ENCODE data around the gene LTBP1. TPM values are rescaled to one million over a fixed set of nuclear protein-coding genes. Genes with fewer than 3 reads are reported as not detected.

The LTBP1 gene, protein sequence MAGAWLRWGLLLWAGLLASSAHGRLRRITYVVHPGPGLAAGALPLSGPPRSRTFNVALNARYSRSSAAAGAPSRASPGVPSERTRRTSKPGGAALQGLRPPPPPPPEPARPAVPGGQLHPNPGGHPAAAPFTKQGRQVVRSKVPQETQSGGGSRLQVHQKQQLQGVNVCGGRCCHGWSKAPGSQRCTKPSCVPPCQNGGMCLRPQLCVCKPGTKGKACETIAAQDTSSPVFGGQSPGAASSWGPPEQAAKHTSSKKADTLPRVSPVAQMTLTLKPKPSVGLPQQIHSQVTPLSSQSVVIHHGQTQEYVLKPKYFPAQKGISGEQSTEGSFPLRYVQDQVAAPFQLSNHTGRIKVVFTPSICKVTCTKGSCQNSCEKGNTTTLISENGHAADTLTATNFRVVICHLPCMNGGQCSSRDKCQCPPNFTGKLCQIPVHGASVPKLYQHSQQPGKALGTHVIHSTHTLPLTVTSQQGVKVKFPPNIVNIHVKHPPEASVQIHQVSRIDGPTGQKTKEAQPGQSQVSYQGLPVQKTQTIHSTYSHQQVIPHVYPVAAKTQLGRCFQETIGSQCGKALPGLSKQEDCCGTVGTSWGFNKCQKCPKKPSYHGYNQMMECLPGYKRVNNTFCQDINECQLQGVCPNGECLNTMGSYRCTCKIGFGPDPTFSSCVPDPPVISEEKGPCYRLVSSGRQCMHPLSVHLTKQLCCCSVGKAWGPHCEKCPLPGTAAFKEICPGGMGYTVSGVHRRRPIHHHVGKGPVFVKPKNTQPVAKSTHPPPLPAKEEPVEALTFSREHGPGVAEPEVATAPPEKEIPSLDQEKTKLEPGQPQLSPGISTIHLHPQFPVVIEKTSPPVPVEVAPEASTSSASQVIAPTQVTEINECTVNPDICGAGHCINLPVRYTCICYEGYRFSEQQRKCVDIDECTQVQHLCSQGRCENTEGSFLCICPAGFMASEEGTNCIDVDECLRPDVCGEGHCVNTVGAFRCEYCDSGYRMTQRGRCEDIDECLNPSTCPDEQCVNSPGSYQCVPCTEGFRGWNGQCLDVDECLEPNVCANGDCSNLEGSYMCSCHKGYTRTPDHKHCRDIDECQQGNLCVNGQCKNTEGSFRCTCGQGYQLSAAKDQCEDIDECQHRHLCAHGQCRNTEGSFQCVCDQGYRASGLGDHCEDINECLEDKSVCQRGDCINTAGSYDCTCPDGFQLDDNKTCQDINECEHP (N-terminal part only)
- 0.71 and 0.79 TPM in 2 replicates for total RNA-seq (2013; cell fraction: nucleolus; rRNA removed)
- under 0.01 and 0.11 TPM in 2 replicates for total RNA-seq (2014; rRNA removed)
- total RNA-seq (2014; rRNA removed; fragmentation: Illumina TruSeq; extraction: Trizol), result 0.13 TPM in 1 of 2 replicates, not detected in the other
- 0.15 and 0.32 TPM in 2 replicates for total RNA-seq (2021)
- 0.33 TPM for polyA plus RNA-seq (2011; ENCODE audit: low read depth)
- polyA plus RNA-seq (2011; rRNA removed), result 0.01 TPM in 1 of 2 replicates, not detected in the other
- polyA plus RNA-seq (2011; cell fraction: cytosol; rRNA removed), result 0.07 and 0.13 TPM in 2 replicates
- 0.01 and 0.09 TPM in 2 replicates for polyA plus RNA-seq (2011; cell fraction: nucleus; rRNA removed)
- 0.25 and 0.42 TPM in 2 replicates for polyA plus RNA-seq (2012)
- polyA plus RNA-seq (2014; fragmentation: Illumina TruSeq; extraction: Trizol), result 0.07 and 0.13 TPM in 2 replicates
- polyA plus RNA-seq (2014; fragmentation: Nextera tagmentation; extraction: Ambion mirVana), result not detected
- 0.04 and 0.20 TPM in 2 replicates for polyA plus RNA-seq (2014; rRNA removed)
- polyA plus RNA-seq (2016; fragmentation: Nextera tagmentation; extraction: Ambion mirVana), result under 1 TPM; 0.19 to 0.28 TPM
- 0.05 and 0.66 TPM in 2 replicates for polyA minus RNA-seq (2011; rRNA and poly(A)+ RNA removed)
- not detected in 2 replicates for polyA minus RNA-seq (2011; cell fraction: cytosol; rRNA and poly(A)+ RNA removed)
- polyA minus RNA-seq (2011; cell fraction: nucleus; rRNA and poly(A)+ RNA removed), result 0.10 and 0.36 TPM in 2 replicates
- Bru-seq, nascent RNA, result percentile 11 among the genes with signal in this experiment
- percentile 9 among the genes with signal in this experiment for BruChase-seq, experiment 1, labeled RNA remaining after a 6-hour chase
- BruChase-seq, experiment 2, labeled RNA remaining after a 2-hour chase, result percentile 9 among the genes with signal in this experiment
- long read RNA-seq, experiment 1, result 0 reads
- long read RNA-seq, experiment 2, partial matches to known transcripts, result 0 of 1 reads
- long read RNA-seq, experiment 2, other reads (novel, unspliced or antisense), result 1 of 1 reads

DNA sequence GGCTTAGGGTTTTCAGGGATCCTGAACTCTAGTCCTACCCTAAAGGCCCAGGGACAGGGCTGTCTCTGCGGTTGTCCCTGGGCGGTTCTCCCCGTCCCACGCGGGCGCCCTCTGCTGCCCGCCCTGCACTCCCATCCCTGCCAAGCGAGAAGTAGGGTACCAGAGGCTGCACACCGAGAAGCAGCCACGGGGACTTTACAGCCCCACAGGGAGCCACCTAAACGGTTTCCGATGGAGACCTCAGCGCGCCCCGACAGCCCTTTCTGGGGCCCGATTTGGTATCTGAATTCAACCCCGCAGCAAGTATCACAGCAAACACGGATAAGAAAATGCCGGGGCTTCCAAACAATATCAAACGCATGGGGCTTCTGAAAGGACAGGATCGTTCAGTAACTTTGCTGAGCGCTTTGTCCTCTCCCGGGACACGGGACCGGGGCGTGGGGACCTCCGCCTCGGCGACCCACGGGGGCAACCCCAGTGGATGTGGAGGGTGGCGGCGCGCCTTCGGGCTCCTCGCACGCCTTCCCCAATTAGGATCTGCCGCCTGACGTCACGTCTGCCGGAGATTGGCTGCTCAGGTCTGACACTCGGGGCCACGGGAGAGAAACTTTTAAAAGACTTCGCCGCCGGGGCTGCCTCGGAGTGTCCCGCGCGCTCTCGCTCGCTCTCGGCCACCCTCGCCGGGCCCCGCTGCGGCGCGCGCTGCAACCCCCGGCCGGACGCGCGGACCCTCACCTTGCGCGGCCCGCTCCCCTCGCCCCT lies at the start of gene LTBP1:
TSS of gene LTBP1 (plus strand) at position 640 of the 762 bp plus-strand sequence. CDS start 372 bp downstream, outside the sequence.
- ChIA-PET CTCF (no interaction called here), POLR2A (no interaction called here), SMC1A (ENCODE audit: uncharacterized antibody, unreplicated experiment) (no interaction called here), RAD21 (ENCODE audit: unreplicated experiment) (no interaction called here)
- H3K79me2 ChIP-seq (ENCODE audit: control insufficient read depth, insufficient read depth, low read length), result no peaks in the 10 kb centered on the region
- no peaks in the 10 kb centered on the region for H3K36me3 ChIP-seq (ENCODE audit: control insufficient read depth in 2 of 2, insufficient read depth in 2 of 2, low read length in 1 of 2)
- H3K4me2 ChIP-seq (ENCODE audit: control insufficient read depth, insufficient read depth), result peak within 1 kb of the TSS; percentile 84
- intact Hi-C loops (cut with micrococcal nuclease; ENCODE audit: unreplicated experiment), result loop anchor here (1.0 to 10.0 kb wide), 4 partner anchors 173 to 638 kb away; no protein-coding TSS in a partner anchor
- DNase-seq (ENCODE audit: low read depth, low spot score) (no peak), FAIRE-seq (no peak), ATAC-seq (peak; percentile 94)
- no peak within 1 kb of the TSS for H3K9ac ChIP-seq (ENCODE audit: control insufficient read depth, insufficient read depth, low read length)
- peak within 1 kb of the TSS; percentile 64 for H2AFZ ChIP-seq (ENCODE audit: control insufficient read depth, low read depth, low read length)
- H4K20me1 ChIP-seq (ENCODE audit: control insufficient read depth, insufficient read depth), result no peaks in the 10 kb centered on the region
- peaks cover 4% of the 10 kb centered on the region; the same call in 1 of the 2 replicates for H3K4me1 ChIP-seq (ENCODE audit: control insufficient read depth, insufficient read depth, low read length)
- BruUV-seq (replicated peaks), result no TSS peak
- no peak within 1 kb of the TSS for H3K27ac ChIP-seq (ENCODE audit: control insufficient read depth, insufficient read depth)
- H3K27me3 ChIP-seq (replicated peaks in 1 of 2; ENCODE audit: control insufficient read depth in 2 of 2, insufficient read depth in 2 of 2, low read length in 1 of 2), result peaks cover 0 to 6% of the 10 kb centered on the region in 2 experiments
- peak within 1 kb of the TSS; percentile 65 for H3K4me3 ChIP-seq
- WGBS (ENCODE audit: insufficient coverage, insufficient replicate concordance, low lambda C conversion rate, missing lambda C conversion rate), result 1% methylated on average over 42 of the region's 68 CpGs
- in situ Hi-C loops (cut with MboI), result loop anchor here (10.0 kb wide), 1 partner anchor 172 kb away; no protein-coding TSS in a partner anchor
- H3K9me3 ChIP-seq (replicated peaks; ENCODE audit: control insufficient read depth, insufficient read depth, low read length), result no peaks in the 10 kb centered on the region; the same call in 2 of the 3 replicates
- no peak for TF ChIP-seq ZNF384 (IDR thresholded peaks at IDR 0.05; ENCODE audit: borderline replicate concordance, low read depth, low read length)
- no peak for TF ChIP-seq BHLHE40 (IDR thresholded peaks at IDR 0.05; ENCODE audit: borderline replicate concordance in 1 of 2, low read depth in 2 of 2, low read length in 1 of 2)
- no peak for TF ChIP-seq PML (IDR thresholded peaks at IDR 0.05; ENCODE audit: low read length)
- no peak for TF ChIP-seq IKZF2 (IDR thresholded peaks at IDR 0.05)
- TF ChIP-seq POLR2A (IDR thresholded peaks at IDR 0.05; ENCODE audit: low read depth, low read length), result no peak
- TF ChIP-seq CHD2 (IDR thresholded peaks at IDR 0.05; ENCODE audit: borderline replicate concordance, low read depth, low read length), result no peak
- TF ChIP-seq SIN3A (IDR thresholded peaks at IDR 0.05; ENCODE audit: low read depth, low read length), result no peak
- TF ChIP-seq MYB (IDR thresholded peaks at IDR 0.05; ENCODE audit: borderline replicate concordance, low read depth, low read length), result no peak
- TF ChIP-seq CREM (IDR thresholded peaks at IDR 0.05; ENCODE audit: low read depth), result peak; percentile 56; the same call in 1 of the 2 replicates
- no peak for TF ChIP-seq HCFC1 (IDR thresholded peaks at IDR 0.05; ENCODE audit: low read length)
- TF ChIP-seq ATF7 (IDR thresholded peaks at IDR 0.05; ENCODE audit: low read depth), result no peak
- TF ChIP-seq, protein P1, sequence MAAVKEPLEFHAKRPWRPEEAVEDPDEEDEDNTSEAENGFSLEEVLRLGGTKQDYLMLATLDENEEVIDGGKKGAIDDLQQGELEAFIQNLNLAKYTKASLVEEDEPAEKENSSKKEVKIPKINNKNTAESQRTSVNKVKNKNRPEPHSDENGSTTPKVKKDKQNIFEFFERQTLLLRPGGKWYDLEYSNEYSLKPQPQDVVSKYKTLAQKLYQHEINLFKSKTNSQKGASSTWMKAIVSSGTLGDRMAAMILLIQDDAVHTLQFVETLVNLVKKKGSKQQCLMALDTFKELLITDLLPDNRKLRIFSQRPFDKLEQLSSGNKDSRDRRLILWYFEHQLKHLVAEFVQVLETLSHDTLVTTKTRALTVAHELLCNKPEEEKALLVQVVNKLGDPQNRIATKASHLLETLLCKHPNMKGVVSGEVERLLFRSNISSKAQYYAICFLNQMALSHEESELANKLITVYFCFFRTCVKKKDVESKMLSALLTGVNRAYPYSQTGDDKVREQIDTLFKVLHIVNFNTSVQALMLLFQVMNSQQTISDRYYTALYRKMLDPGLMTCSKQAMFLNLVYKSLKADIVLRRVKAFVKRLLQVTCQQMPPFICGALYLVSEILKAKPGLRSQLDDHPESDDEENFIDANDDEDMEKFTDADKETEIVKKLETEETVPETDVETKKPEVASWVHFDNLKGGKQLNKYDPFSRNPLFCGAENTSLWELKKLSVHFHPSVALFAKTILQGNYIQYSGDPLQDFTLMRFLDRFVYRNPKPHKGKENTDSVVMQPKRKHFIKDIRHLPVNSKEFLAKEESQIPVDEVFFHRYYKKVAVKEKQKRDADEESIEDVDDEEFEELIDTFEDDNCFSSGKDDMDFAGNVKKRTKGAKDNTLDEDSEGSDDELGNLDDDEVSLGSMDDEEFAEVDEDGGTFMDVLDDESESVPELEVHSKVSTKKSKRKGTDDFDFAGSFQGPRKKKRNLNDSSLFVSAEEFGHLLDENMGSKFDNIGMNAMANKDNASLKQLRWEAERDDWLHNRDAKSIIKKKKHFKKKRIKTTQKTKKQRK (IDR thresholded peaks at IDR 0.05; ENCODE audit: low read depth, low read length), result no peak
- TF ChIP-seq JUNB (IDR thresholded peaks at IDR 0.05), result no peak
- TF ChIP-seq SMARCA5 (IDR thresholded peaks at IDR 0.05), result no peak

All from GM12878 (cell line).